GM21515 (cell line): ENCODE data around the gene CTNNBL1.

Source experiments
- ATAC-seq: cut with Tn5 transposase; IDR thresholded peaks from one replicate; pipeline ENCODE4 v1.9.1; 2021; ENCODE audit not compliant: unreplicated experiment

CTNNBL1 gene

GRCh38 chr20:37808233-37809070, 114.6 kb downstream of the CTNNBL1 start:
- ATAC-seq: no peak

DNA sequence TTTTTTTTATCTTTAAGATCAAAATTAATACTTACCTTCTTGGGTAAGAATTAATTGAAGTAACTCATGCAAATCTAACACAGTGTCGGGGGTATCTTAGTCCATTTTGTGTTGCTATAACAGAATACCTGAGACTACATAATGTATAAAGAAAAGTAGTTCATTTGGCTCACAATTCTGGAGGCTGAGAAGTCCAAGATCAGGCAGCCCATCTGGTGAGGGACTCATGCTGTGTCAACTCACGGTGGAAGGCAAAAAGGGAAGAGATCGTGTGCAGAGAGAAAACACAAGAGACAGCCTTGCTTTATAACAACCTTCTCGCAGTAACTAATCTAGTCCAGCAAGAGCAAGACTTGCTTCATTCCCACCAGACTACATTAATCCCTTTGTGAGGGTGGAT, 116.2 kb downstream of the CTNNBL1 start:
- ATAC-seq: no peak

GRCh38 chr20:37816003-37816402, 122.2 kb downstream of the CTNNBL1 start:
- no peak for ATAC-seq

- ATAC-seq: no peak
Observed at GRCh38 chr20:37816726-37817125, 122.9 kb downstream of the CTNNBL1 start.

DNA sequence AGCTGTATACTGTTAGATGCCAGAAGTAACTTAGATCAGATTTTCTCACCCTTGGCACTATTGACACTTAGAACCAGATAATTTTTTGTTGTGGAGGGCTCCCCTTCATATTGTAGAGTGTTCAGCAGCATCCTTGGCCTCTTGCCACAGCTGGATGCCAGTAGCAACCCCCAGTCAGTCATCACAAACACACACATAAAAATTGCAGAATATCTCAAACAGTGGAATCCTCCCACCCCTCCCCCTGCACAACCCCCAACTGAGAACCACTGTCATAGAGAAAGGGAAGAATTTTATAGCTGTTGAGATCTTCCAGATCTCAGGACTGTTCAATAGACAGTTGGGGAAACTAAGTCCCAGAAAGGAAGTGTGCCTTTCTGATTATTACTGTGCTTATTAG, 127.9 kb downstream of the CTNNBL1 start:
- ATAC-seq: no peak

DNA sequence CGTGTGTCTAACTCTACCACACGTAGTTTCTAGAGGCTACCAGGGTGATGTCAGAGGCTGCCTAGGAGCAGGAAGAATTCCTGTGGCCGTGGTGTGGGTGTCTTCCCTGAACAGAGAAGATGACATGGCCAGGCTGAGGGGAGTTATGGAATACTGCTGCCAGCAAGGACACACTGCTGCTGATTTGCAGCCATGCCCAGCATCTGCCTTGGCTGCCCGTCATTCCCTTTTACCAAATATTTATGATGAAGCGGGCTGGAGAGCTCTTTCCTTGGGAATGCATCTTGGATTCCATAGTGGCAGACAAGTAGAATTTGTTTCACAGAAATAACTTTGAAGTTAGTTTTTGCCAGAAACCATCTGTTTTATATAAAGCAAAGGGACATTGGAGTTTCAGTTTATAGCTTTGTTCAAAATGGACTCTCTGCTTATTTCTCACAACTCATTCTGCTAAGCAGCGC, 128.3 kb downstream of the CTNNBL1 start:
- no peak for ATAC-seq

DNA sequence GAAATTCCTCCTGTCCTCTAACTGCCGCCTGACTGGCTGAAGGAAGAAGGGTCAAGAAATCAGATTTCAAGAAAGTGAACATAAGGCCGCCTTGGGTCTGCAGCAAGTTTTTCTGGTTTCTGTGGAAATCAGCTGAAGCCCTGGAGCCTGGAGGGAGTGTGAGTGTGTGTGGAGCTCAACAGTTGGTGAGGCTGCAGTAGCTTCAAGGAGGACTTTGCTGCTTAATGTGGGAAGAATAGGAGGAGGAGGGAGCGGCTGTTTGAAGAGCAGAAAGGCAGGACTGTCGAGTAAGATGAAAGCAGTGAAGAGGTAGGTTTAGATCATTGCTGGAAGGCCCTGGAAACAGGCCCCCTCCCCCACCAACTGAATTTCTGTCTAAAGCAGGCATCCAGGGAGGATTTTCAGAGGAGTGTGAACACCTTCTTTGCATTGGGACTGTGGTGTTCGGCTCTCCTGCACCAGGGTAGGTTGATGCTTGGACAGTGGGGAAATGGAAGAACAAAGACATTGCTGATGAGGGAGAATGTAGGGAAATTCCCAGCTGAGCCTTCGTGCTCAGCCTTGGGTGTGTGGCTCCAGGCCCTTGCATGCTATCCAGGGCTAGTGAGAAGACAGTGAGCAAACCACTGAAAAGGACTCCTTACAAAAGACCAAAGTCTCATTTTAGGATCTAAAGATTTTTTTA, 129.6 kb downstream of the CTNNBL1 start:
- no peak for ATAC-seq

- ATAC-seq: no peak
Observed at GRCh38 chr20:37827605-37828004, 133.8 kb downstream of the CTNNBL1 start.

DNA sequence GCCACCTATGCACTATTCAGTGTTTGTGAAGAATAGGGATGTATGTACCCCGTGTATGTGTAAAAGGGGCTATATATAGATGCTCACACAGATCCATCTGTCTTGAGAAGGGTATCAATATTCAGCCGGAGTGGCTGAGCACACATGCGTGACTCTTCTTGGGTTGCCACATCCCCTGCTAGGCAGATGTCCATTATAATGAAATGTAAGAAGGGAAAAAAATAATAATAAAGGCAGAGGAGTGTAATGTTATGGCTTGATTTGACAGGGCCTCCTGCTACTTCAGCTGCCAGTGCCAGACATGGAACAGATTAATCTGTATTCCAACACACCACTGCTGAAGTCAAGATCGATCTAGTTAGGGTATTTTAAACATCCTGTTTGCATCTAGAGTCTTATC, 134.9 kb downstream of the CTNNBL1 start:
- no peak for ATAC-seq

- no peak for ATAC-seq
Observed at GRCh38 chr20:37829128-37829527, 135.3 kb downstream of the CTNNBL1 start.

DNA sequence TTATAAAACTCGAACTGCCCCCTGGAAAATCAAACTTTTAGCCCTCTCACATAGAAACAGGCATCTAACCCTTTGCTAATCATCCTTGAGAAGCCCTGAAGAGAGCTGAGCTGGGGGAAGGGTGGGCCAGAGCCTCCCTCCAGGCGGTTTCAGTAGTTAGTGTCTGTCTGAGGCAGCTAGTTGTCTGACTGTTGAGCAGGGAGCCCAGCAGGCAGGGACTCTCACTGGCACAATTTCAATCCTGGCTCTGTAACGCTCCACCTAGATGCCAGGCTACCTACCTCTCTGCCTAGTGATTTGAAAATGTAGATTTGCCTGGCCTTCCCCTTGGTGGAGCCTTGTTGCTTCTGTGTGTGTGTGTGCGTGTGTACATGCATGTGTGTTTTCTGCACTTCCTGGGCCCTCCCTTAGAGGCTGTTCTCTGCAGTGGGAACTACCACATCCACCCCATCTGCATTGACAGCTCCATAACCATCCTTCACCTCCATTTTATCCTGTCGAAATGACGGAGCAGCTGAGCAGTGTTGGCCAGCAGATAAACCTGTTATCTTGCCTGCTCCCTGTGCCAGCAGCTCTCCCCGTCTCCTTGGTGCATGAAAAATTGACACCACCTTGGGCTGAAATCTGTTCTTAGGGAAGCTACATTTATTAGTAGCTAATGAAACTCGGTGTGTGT, 139.5 kb downstream of the CTNNBL1 start:
- no peak for ATAC-seq

GRCh38 chr20:37836926-37837325, 143.1 kb downstream of the CTNNBL1 start:
- no peak for ATAC-seq

DNA sequence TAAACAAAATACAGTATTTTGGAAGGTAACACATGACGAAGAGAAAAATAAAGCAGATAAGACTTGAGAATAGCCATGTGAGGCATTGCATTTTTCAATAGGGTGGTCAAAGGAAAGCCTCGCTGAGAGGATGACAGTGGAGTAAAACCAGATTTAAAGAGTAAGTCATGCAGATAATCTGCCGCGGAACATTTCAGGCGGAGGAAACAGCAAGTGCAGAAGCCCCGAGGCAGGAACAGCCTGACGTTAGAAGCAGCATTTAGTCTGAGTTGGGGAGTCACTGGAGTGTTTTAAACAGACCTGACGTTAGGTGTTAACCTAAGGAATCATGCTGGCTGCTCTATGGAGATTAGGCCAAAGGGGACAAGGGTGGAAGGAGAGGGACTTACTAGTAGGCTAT, 144.1 kb downstream of the CTNNBL1 start:
- ATAC-seq: no peak

- ATAC-seq: no peak
Observed at GRCh38 chr20:37838769-37839431, 145.1 kb downstream of the CTNNBL1 start.

DNA sequence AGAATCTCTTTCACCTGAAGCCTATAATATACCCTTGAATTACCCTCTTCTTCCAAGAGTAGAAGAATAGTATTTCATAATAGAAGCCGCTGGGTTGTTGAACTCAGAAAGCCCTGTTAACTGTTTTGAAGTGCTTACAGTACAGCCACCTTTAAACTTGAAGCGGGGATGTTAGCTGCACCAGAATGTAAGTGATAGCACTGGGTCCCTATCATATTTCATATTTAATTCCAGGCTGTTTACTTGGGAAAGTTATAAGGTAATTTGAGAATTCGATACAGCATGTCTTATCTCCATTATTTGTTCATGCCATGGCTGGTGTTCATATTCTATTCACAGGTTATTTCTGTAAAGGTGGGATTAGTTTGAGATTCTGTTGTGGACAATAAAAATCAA, 145.6 kb downstream of the CTNNBL1 start:
- no peak for ATAC-seq

GRCh38 chr20:37839955-37840354, 146.1 kb downstream of the CTNNBL1 start:
- ATAC-seq: no peak

DNA sequence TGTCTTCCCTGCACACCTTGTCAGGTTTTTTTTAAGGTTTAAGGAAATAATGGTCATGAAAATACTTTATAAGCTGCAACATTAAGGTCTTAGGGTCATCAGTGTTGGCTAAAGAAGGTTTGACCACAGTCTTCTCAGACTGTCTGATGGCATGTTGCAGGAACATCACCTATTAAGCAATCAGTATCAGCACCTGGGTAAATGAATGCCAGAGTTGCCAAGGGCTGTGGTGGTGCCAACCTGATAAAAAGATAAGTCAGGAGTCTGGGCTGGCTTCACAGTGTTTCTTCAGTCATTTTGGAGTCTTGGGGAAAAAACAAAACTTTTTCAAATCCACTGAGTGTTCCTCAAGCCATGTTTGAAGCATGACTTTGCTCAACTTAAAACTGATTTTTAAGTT, 147.6 kb downstream of the CTNNBL1 start:
- no peak for ATAC-seq

DNA sequence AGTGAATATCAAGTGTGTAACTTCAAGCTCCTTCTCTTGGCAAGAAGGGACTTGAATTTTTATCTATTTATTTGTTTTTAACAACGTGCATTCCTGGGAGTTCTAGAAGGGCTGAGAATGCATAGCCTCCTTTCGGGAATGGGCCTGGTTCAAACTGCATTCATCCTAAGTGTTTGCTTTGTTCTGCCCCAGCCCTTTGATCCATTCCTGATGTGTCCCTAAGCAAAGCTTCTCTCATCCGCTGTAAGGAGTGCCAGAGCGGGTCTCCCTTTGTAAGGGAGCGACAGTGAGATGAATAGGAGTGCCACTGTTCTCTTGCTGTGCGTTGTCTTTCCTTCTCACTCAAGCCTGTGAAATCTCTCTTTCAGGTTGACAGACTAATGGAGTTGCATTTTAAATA, 148.1 kb downstream of the CTNNBL1 start:
- no peak for ATAC-seq

DNA sequence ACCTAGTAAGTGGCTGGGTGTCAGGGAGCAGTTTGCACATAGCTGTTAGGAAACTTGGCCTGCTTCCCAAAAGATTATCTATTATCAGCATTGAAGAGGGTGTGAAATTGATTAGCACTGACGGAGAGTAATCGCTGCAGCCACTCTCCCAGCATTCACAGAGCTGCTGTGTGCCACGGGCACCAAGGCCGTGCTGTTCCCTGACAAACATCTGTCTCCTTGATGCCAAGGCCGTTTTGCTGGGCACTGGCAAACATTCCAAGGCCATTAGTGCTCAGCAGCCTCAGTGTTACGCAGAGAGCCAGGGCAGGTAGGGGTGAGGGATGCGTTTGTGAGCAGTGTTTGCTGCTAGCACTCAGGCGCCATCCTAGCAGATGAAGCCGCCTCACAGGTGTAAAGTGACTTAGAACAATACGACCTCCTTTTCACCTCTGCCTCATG, 151.4 kb downstream of the CTNNBL1 start:
- no peak for ATAC-seq

- no peak for ATAC-seq
Observed at GRCh38 chr20:37845878-37846277, 152.0 kb downstream of the CTNNBL1 start.

DNA sequence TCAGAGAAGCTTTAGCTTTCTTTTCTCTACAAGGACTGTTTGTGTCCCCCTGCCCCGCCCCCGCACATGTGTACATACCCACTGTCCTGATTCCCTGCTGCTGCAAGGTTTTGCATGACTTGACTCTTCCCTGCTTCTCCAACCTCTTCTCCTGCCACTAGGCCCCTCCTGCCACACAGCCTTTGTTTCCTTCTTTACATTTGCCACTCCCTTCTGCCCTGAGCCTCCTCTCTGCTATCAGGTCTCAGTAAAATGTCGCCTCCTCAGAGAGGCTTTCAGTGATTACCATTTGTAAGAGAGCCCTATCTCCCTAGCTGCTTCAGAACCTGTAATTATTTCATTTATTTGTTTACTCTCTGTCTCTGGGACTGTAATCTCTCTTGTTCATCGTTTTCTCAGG, 152.7 kb downstream of the CTNNBL1 start:
- ATAC-seq: no peak
